SK-N-SH treated with all-trans-retinoic acid at 6 μM for 48 hours (cell line): ENCODE results near the gene MSMB.

Source experiments
- ATAC-seq: fragments of 200-7000 bp; cut with Tn5 transposase; 3 replicates; pipeline ENCODE4 v1.9.1; 2020; ENCODE audit warnings: mild to moderate bottlenecking, moderate library complexity
- ARNTL ChIP-seq: fragments of 450-650 bp; formaldehyde crosslinking; IDR thresholded peaks from 2 replicates; pipeline ENCODE4 v1.5.0; 2020; ENCODE audit warnings: low read depth, mild to moderate bottlenecking, moderate library complexity, borderline replicate concordance
- CSDC2 ChIP-seq: fragments of 250-450 bp; sonication (Bioruptor Pico); IDR thresholded peaks from 2 replicates; pipeline ENCODE4 v1.5.0; 2020; ENCODE audit warnings: mild to moderate bottlenecking, moderate library complexity
- ESRRG ChIP-seq: fragments of 250-450 bp; sonication (Bioruptor Pico); IDR thresholded peaks from 2 replicates; pipeline ENCODE4 v1.6.1; 2021; ENCODE audit warnings: mild to moderate bottlenecking
- GLIS3 ChIP-seq: fragments of 250-450 bp; sonication (Bioruptor Pico); IDR thresholded peaks from 2 replicates; pipeline ENCODE4 v1.5.0; 2020; ENCODE audit warnings: mild to moderate bottlenecking, moderate library complexity
- ISL1 ChIP-seq: fragments of 250-450 bp; sonication (Bioruptor Pico); IDR thresholded peaks from 2 replicates; pipeline ENCODE4 v2.1.2; 2022; ENCODE audit warnings: mild to moderate bottlenecking, moderate library complexity
- OSR1 ChIP-seq: fragments of 250-450 bp; sonication (Bioruptor Pico); IDR thresholded peaks from 2 replicates; pipeline ENCODE4 v1.8.0; 2022; ENCODE audit warnings: moderate library complexity, mild to moderate bottlenecking, inconsistent platforms
- RARB ChIP-seq: fragments of 250-450 bp; sonication (Bioruptor Pico); IDR thresholded peaks from 2 replicates; pipeline ENCODE4 v1.8.0; 2021; ENCODE audit warnings: mild to moderate bottlenecking, moderate library complexity
- SNAI2 ChIP-seq: fragments of 250-450 bp; sonication (Bioruptor Pico); IDR thresholded peaks from 2 replicates; pipeline ENCODE4 v1.5.0; 2020; ENCODE audit warnings: mild to moderate bottlenecking, moderate library complexity
- TCF4 ChIP-seq: fragments of 250-450 bp; sonication (Bioruptor Pico); IDR thresholded peaks from 2 replicates; pipeline ENCODE4 v1.8.0; 2021; ENCODE audit warnings: mild to moderate bottlenecking, moderate library complexity, borderline replicate concordance
- TOX ChIP-seq: fragments of 250-450 bp; sonication (Bioruptor Pico); IDR thresholded peaks from 2 replicates; pipeline ENCODE4 v1.8.0; 2021; ENCODE audit warnings: mild to moderate bottlenecking, moderate library complexity, borderline replicate concordance
- ZC3H10 ChIP-seq: fragments of 250-450 bp; sonication (Bioruptor Pico); IDR thresholded peaks from 2 replicates; pipeline ENCODE4 v1.5.1; 2021; ENCODE audit warnings: mild to moderate bottlenecking, moderate library complexity
- ZFP3 ChIP-seq: fragments of 250-450 bp; sonication (Bioruptor Pico); IDR thresholded peaks from 2 replicates; pipeline ENCODE4 v1.5.0; 2020; ENCODE audit warnings: mild to moderate bottlenecking, moderate library complexity
- ZFP30 ChIP-seq: fragments of 450-650 bp; formaldehyde crosslinking; IDR thresholded peaks from 2 replicates; pipeline ENCODE4 v1.5.0; 2022; ENCODE audit warnings: mild to moderate bottlenecking, moderate library complexity
- ZNF565 ChIP-seq: fragments of 450-650 bp; formaldehyde crosslinking; conservative IDR thresholded peaks from 2 replicates; pipeline ENCODE4 v1.5.0; 2020; ENCODE audit warnings: low read depth, mild to moderate bottlenecking, moderate library complexity
- ZNF70 ChIP-seq: fragments of 450-650 bp; formaldehyde crosslinking; IDR thresholded peaks from 2 replicates; pipeline ENCODE4 v1.5.0; 2020; ENCODE audit warnings: mild to moderate bottlenecking, moderate library complexity
- ZNF8 ChIP-seq: fragments of 450-650 bp; formaldehyde crosslinking; IDR thresholded peaks from 2 replicates; pipeline ENCODE4 v1.5.0; 2020; ENCODE audit warnings: mild to moderate bottlenecking, moderate library complexity
- TF ChIP-seq, protein P1 (sequence below): fragments of 250-450 bp; sonication (Bioruptor Pico); IDR thresholded peaks from 2 replicates; pipeline ENCODE4 v1.8.0; 2020; ENCODE audit warnings: mild to moderate bottlenecking, moderate library complexity, borderline replicate concordance
- TF ChIP-seq, protein P2 (sequence below): fragments of 250-450 bp; sonication (Bioruptor Pico); IDR thresholded peaks from 2 replicates; pipeline ENCODE4 v1.8.0; 2021; ENCODE audit warnings: low read depth, mild to moderate bottlenecking, moderate library complexity, borderline replicate concordance
- TF ChIP-seq, protein P3 (sequence below): fragments of 250-450 bp; sonication (Bioruptor Pico); IDR thresholded peaks from 2 replicates; pipeline ENCODE4 v1.5.0; 2020; ENCODE audit warnings: mild to moderate bottlenecking, moderate library complexity
- TF ChIP-seq, protein P4 (sequence below): fragments of 250-450 bp; sonication (Bioruptor Pico); IDR thresholded peaks from 2 replicates; pipeline ENCODE4 v1.5.1; 2020; ENCODE audit warnings: low read depth, mild to moderate bottlenecking, moderate library complexity
- TF ChIP-seq, protein P5 (sequence below): fragments of 250-450 bp; sonication (Bioruptor Pico); IDR thresholded peaks from 2 replicates; pipeline ENCODE4 v1.5.1; 2021; ENCODE audit warnings: mild to moderate bottlenecking, moderate library complexity

The MSMB gene

DNA sequence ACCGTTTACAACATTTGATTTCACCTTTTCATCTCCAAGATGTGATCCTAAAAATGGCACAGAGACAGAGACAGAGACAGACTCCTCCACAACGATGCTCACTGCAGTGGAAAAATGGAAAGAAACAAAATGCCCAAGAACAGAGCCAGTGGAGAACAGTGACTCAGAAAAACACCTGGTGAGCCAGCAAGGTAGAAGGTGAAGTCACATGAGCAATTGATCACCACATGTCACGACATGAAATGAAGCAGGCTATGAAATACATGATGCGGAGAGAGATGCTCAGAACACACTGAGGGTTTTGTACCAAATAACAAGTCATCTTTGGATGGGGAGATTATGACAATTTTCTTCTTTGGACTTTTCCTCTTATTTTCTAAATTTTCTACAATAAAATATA, 3.5 kb downstream of the MSMB start (continued):
- TF ChIP-seq, protein P1, sequence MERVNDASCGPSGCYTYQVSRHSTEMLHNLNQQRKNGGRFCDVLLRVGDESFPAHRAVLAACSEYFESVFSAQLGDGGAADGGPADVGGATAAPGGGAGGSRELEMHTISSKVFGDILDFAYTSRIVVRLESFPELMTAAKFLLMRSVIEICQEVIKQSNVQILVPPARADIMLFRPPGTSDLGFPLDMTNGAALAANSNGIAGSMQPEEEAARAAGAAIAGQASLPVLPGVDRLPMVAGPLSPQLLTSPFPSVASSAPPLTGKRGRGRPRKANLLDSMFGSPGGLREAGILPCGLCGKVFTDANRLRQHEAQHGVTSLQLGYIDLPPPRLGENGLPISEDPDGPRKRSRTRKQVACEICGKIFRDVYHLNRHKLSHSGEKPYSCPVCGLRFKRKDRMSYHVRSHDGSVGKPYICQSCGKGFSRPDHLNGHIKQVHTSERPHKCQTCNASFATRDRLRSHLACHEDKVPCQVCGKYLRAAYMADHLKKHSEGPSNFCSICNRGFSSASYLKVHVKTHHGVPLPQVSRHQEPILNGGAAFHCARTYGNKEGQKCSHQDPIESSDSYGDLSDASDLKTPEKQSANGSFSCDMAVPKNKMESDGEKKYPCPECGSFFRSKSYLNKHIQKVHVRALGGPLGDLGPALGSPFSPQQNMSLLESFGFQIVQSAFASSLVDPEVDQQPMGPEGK (CRISPR knock-in tag), result no peak
- TF ChIP-seq, protein P2, sequence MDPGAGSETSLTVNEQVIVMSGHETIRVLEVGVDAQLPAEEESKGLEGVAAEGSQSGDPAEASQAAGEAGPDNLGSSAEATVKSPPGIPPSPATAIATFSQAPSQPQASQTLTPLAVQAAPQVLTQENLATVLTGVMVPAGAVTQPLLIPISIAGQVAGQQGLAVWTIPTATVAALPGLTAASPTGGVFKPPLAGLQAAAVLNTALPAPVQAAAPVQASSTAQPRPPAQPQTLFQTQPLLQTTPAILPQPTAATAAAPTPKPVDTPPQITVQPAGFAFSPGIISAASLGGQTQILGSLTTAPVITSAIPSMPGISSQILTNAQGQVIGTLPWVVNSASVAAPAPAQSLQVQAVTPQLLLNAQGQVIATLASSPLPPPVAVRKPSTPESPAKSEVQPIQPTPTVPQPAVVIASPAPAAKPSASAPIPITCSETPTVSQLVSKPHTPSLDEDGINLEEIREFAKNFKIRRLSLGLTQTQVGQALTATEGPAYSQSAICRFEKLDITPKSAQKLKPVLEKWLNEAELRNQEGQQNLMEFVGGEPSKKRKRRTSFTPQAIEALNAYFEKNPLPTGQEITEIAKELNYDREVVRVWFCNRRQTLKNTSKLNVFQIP (CRISPR knock-in tag), result no peak
- TF ChIP-seq TOX (CRISPR knock-in tag), result no peak
- TF ChIP-seq ZFP30, result no peak
- no peak for TF ChIP-seq ISL1
- TF ChIP-seq ESRRG (CRISPR knock-in tag), result no peak
- TF ChIP-seq, all 23 proteins: peak for 0

DNA sequence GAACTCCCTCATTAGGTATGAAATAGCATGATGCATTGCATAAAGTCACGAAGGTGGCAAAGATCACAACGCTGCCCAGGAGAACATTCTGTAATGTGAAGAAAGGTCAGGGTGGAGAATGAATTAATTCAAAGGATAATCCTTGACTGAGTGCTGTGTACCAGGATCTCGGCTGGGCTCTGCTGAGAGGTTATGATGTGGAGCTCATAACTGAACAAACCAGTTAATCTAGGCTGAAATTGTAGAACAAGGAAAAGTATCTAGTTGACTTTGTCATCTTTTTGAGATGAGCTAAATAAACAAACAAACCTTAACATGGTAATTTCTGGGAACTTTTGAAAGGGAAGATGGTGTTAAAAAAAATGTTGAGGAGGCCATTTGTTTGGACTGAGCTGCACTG, 6.1 kb downstream of the MSMB start:
- TF ChIP-seq, protein P2 (CRISPR knock-in tag), result no peak
- TF ChIP-seq GLIS3 (CRISPR knock-in tag) (no peak), ESRRG (CRISPR knock-in tag) (no peak), RARB (CRISPR knock-in tag) (no peak), OSR1 (CRISPR knock-in tag) (no peak), CSDC2 (CRISPR knock-in tag) (no peak), ZNF8 (no peak)
- TF ChIP-seq, protein P3, sequence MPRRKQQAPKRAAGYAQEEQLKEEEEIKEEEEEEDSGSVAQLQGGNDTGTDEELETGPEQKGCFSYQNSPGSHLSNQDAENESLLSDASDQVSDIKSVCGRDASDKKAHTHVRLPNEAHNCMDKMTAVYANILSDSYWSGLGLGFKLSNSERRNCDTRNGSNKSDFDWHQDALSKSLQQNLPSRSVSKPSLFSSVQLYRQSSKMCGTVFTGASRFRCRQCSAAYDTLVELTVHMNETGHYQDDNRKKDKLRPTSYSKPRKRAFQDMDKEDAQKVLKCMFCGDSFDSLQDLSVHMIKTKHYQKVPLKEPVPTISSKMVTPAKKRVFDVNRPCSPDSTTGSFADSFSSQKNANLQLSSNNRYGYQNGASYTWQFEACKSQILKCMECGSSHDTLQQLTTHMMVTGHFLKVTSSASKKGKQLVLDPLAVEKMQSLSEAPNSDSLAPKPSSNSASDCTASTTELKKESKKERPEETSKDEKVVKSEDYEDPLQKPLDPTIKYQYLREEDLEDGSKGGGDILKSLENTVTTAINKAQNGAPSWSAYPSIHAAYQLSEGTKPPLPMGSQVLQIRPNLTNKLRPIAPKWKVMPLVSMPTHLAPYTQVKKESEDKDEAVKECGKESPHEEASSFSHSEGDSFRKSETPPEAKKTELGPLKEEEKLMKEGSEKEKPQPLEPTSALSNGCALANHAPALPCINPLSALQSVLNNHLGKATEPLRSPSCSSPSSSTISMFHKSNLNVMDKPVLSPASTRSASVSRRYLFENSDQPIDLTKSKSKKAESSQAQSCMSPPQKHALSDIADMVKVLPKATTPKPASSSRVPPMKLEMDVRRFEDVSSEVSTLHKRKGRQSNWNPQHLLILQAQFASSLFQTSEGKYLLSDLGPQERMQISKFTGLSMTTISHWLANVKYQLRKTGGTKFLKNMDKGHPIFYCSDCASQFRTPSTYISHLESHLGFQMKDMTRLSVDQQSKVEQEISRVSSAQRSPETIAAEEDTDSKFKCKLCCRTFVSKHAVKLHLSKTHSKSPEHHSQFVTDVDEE (CRISPR knock-in tag), result no peak

DNA sequence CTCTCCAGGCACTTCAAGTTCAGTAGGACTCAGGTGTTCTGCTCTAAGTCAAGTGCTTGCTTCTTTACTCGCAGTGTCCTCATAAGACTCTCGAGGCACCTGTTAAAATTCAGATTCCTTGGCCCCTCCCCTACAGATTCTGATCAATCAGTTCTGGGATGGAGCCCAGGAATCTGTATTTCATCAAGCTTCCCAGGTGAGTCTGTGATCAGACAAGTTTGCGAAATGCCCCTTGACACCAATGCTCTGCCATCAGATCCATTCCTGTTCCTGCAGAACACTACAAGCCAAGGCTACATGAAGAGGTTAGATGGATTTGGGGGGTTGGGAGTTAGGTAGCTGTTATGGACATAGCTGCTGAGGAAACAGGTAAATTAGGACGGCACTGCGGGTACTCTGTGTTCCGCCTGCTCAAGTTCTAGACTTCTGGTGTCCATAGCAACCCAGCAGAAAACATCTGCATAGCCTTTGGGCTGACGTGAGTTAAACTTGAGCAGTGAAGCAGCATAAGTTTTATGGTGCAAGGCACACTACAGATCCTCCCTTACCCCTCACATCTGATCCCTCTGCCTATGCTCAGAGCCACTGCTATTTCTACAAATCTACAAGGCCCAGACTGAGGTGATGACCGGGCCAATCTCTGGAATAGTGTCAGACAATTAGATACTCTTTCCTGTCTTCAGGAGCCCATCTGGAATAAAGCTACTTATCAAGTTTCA, 8.8 kb downstream of the MSMB start:
- ATAC-seq, result no peak
- TF ChIP-seq, protein P1 (CRISPR knock-in tag), result no peak
- TF ChIP-seq ARNTL (CRISPR knock-in tag), result no peak
- no peak for TF ChIP-seq TOX (CRISPR knock-in tag)
- no peak for TF ChIP-seq ISL1
- TF ChIP-seq ZNF8, result no peak
- TF ChIP-seq ESRRG (CRISPR knock-in tag), result no peak
- TF ChIP-seq RARB (CRISPR knock-in tag), result no peak
- TF ChIP-seq ZFP30, result no peak
- TF ChIP-seq, protein P3 (CRISPR knock-in tag), result no peak
- no peak for TF ChIP-seq ZNF70 (CRISPR knock-in tag)
- TF ChIP-seq ZFP3 (CRISPR knock-in tag), result no peak
- TF ChIP-seq ZNF565, result no peak
- TF ChIP-seq, protein P4, sequence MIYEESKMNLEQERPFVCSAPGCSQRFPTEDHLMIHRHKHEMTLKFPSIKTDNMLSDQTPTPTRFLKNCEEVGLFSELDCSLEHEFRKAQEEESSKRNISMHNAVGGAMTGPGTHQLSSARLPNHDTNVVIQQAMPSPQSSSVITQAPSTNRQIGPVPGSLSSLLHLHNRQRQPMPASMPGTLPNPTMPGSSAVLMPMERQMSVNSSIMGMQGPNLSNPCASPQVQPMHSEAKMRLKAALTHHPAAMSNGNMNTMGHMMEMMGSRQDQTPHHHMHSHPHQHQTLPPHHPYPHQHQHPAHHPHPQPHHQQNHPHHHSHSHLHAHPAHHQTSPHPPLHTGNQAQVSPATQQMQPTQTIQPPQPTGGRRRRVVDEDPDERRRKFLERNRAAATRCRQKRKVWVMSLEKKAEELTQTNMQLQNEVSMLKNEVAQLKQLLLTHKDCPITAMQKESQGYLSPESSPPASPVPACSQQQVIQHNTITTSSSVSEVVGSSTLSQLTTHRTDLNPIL (CRISPR knock-in tag), result no peak
- TF ChIP-seq SNAI2 (CRISPR knock-in tag), result no peak
- TF ChIP-seq, protein P5, sequence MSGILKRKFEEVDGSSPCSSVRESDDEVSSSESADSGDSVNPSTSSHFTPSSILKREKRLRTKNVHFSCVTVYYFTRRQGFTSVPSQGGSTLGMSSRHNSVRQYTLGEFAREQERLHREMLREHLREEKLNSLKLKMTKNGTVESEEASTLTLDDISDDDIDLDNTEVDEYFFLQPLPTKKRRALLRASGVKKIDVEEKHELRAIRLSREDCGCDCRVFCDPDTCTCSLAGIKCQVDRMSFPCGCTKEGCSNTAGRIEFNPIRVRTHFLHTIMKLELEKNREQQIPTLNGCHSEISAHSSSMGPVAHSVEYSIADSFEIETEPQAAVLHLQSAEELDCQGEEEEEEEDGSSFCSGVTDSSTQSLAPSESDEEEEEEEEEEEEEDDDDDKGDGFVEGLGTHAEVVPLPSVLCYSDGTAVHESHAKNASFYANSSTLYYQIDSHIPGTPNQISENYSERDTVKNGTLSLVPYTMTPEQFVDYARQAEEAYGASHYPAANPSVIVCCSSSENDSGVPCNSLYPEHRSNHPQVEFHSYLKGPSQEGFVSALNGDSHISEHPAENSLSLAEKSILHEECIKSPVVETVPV (CRISPR knock-in tag), result no peak
- TF ChIP-seq TCF4, result no peak
- no peak for TF ChIP-seq CSDC2 (CRISPR knock-in tag)
- TF ChIP-seq ZC3H10 (CRISPR knock-in tag), result no peak

More for the DNA sequence above, 6.1 kb downstream of the MSMB start:
- ATAC-seq, result no peak
